ENCODE measurements around the gene CNOT1.
"Not testable (repeated sequence)": the region's sequence is repeated elsewhere in the genome, so short reads cannot be mapped to it uniquely, and the experiment has no call there.

CNOT1 gene

DNA sequence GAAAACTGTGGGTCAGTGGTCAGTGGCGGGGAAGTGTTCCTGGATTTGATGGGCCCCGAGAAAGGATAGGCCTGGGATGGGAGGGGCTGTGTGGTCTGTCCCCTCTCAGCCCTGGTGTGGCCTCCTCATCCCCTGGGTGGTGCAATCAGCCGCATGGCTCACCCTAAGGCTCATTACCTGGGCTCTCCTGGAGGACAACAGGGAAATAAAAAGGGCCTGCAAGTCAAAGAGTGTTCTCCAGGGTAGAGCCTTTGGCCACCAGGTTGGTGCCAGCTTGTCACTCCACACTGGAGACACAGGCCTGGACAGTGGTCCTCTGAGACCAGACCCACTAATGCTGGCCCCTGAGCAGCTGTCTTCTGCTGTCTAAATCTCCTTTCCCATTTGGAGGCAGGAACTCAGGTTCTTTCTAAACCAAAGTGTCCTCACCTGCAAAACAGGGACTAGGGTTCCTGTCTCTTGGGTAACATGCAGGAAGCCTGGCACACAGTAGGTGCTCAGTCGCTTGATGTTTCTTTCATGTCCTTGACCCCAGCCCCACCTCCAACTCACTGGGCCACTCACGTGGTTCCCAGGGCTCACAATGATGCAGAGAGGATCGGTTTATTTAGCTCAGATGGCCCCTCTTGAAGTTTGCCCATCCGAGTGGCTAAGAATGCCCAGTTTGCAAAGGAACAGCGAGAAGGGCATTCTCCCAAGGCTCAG lies 127.3 kb downstream of the CNOT1 start:
- no peak for DNase-seq (ENCODE audit: low spot score)

- peak; percentile 84 for DNase-seq (ENCODE audit: low spot score)
Measured at GRCh38 chr16:58501242-58502131, 128.1 kb downstream of the CNOT1 start.

DNA sequence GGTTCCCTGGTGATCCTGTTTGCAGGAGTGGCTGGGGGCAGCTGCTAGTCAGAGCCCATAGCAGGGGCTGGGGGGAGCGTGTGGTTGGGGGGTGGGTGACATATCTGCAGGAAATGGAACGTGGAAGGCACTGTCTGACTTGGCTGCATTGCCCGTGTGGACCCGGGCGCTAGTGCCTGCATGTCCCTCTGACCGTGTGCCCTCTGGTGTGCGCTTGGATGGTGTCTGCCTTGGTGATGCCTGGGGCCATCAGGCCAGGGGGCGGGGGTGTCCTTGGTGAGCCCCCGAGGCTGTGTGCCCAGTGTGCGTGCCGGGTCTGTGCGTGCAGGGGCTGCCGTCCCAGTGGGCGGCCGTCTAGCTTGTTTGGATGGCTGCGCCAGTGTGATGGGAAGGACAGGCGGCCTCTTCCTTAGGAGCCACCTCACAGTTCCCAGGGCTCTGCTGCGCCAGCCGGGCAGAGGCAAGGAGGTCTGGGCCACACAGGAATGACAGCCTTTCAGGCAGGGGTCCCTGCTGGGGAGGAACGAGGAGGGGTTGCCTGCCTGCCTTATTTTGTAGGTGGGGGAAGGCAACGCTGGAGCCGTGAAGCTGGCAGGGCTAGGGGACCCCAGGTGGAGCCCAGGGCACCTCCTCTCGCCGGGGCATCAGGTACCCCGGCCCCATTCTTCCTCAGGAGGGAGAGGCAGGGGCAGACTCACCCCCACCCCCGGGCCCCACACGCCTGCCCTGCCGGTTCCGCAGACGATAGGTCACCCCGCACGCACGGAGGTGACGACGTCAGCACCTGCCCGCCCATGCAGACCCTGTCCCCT lies 129.0 kb downstream of the CNOT1 start:
- no peak for DNase-seq (ENCODE audit: low spot score)

- peak; percentile 88 for DNase-seq (ENCODE audit: low spot score)
Measured at GRCh38 chr16:58499615-58500351, 129.8 kb downstream of the CNOT1 start, which contains the start of gene NDRG4. Gene NDRG4, plus strand, starts transcription at chr16:58500143. Its CDS starts 106 bp downstream, at chr16:58500249.

- DNase-seq (ENCODE audit: low spot score), result no peak
Measured at GRCh38 chr16:58499092-58499511, 130.5 kb downstream of the CNOT1 start.

GRCh38 chr16:58498341-58499091 lies 131.1 kb downstream of the CNOT1 start:
- DNase-seq (ENCODE audit: low spot score), result no peak

GRCh38 chr16:58497935-58498334 lies 131.7 kb downstream of the CNOT1 start:
- DNase-seq (ENCODE audit: low spot score), result no peak

DNA sequence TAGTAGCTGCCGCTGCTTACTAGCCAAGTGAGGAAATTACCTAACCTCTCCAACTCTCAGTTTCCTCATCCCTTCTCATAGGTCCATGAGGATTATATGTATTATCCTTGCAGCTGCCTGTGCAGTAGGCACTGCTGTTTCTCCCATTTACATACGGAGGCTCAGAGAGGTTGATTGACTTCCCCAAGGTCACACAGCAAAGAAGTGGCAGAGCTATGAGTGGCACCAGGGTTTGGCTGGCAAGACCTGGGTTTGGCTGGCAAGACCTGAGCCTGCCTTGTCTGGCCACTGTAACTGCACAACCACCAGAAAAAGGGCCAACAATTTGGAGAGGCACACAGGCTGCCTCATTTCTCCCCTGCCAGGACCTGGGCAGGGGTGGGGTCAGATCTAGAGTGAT lies 132.2 kb downstream of the CNOT1 start:
- DNase-seq (ENCODE audit: low spot score), result no peak

DNA sequence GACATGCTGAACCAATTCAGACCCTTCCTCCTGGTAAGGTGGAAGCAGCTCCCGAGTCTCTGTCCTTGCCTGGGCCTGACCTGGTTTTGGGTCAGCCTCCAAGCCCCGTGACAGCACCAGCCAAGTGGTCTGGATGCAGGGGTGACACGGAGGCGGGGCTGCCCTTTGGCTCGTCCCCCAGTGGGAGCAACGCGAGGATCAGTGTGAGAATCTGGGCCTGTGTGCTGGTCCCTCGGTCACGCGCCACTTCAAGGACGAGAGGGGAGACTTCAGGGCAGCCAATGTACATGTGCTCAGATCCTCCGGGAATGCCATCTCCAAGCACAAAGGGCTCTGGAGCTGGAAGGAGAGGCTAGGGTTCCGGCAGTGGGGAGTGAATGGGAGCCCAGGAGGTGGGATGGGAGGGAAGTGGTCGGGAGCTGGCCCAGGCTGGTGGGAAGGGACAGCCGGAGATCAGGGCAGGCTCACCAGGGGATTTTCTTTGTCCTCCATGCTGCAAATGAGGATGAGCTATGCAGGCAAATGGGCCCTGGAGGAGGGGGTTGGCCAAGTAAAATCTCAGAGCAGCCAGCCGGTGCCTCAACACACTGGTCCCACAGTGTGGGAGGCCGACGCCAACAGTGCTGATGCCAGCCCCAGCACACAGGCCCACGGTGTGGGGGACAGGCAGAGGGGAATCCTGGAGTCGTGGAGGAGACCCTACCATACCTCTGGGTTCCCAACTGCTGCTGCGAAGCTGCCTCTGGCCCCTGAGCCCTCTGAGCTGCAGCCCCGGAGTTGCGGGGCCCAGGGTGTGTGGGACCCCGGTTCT lies 133.9 kb downstream of the CNOT1 start:
- peak; percentile 59 for DNase-seq (ENCODE audit: low spot score)

DNA sequence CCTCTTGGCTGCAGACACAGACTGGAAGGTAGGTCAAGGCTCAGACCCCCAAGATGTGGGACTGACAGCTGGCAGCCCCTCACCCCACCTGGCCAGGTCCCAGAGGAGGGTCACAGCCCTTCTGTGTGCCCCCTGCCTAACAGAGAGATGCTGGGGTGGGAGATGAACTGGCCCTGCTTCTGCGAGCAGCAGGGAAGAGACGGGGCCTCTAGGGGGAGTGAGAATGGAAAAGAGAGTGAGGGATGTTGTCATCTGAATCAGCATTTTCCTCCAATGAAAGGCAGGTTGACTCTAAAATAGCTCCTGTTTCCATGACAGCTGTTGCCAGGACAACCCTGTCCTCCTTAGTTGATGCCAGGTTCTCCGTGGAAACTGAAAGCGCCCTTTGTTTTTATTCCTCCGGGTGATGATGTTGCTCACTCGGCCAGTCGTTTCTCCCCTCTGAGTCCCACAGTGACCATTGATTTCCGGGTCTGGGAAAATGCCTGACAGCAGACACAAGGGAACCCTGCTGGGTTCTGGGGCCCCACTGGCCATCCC lies 134.6 kb downstream of the CNOT1 start:
- DNase-seq (ENCODE audit: low spot score), result peak; percentile 91

DNA sequence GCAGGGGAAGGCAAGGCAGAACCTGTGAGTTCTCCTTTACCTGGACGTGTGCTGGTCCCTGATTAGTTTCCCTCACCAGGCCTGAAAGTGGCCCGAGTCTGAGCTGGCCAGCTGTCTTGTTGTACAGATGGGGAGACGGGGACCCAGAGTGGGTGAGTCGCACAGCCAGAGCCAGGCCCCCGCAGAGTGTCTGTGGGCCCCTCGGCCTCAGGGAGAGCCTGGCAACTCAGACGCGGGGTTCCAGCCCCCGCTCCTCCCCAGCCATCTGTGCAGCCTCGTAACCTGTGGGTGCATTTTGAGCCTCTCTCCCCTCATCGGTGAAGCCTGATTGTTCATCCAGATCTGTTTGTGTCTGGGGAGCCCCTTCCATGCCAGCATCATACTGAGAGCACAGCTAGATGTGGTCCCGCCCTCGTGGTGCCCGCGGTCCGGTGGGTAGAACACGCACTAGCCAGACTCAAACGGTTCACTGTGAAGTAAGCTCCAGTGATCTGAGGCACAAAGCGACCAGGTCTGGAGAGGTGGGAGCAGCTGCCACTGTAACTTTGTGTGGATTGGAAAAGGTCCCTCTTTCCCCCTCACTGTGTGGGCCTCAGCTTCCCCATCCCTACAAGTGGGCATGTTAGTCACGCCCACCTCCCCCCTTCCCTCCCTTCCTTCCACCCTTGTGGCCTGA lies 135.7 kb downstream of the CNOT1 start:
- DNase-seq (ENCODE audit: low spot score), result peak; percentile 43

GRCh38 chr16:58492735-58493134 lies 136.9 kb downstream of the CNOT1 start:
- DNase-seq (ENCODE audit: low spot score), result peak; percentile 64

DNA sequence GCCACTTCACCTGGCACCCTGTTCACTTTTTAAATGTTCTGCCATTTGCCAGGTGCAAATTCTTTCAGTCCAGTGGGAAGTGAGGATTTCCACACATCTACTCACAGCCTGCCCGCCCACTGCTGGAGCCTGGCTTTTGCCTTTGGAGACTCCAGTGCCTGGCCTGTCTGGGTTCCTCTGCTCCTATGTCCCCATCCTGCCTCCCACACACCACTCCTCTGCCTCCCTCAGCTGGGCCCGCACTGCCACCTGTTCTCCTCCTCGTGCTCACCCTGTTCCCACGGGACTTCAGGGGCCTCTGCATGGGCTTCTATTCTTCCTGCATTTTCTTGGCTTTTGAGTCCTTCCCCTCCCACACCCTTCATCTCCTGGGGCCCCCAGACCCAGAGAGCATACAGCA lies 137.6 kb downstream of the CNOT1 start:
- peak; percentile 37 for DNase-seq (ENCODE audit: low spot score)

DNA sequence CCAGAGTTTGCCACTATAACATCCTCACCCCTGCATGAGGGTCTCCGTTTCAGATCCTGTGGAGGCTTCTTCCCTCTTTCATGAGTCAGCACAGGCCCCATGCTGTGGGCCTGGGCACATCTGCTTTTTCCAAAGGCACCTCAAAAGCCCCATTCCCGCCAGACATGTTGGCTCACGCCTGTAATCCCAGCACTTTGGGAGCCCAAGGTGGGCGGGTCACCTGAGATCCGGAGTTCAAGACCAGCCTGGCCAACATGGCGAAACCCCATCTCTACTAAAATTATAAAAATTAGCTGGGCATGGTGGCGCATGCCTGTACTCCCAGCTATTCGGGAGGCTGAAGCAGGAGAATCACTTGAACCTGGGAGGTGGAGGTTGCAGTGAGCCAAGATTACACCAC lies 139.1 kb downstream of the CNOT1 start:
- not testable (repeated sequence) for DNase-seq (ENCODE audit: low spot score)

- no peak for DNase-seq (ENCODE audit: low spot score)
Measured at GRCh38 chr16:58490065-58490464, 139.6 kb downstream of the CNOT1 start.

DNA sequence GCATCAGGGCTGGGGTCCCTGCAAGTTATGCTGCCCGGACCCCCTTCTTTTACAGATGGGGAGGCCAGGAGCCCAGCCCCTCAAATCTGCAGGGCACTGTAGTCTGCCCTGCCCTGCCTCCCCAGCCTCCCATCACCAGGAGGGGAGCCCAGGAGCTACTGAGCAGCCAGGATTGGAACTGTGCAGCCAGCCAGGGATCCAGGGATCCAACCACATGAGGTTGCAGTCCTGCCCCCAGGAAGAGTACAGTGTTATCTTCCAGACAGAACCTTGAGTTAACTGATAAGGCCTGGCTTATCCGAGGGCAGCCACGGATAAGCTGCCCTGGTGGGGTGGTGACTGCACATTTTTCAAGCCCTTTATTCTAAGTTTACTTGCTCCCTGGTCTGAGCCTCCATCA lies 141.1 kb downstream of the CNOT1 start:
- no peak for DNase-seq (ENCODE audit: low spot score)

GRCh38 chr16:58487566-58488351 lies 141.9 kb downstream of the CNOT1 start:
- peak; percentile 93 for DNase-seq (ENCODE audit: low spot score)

DNA sequence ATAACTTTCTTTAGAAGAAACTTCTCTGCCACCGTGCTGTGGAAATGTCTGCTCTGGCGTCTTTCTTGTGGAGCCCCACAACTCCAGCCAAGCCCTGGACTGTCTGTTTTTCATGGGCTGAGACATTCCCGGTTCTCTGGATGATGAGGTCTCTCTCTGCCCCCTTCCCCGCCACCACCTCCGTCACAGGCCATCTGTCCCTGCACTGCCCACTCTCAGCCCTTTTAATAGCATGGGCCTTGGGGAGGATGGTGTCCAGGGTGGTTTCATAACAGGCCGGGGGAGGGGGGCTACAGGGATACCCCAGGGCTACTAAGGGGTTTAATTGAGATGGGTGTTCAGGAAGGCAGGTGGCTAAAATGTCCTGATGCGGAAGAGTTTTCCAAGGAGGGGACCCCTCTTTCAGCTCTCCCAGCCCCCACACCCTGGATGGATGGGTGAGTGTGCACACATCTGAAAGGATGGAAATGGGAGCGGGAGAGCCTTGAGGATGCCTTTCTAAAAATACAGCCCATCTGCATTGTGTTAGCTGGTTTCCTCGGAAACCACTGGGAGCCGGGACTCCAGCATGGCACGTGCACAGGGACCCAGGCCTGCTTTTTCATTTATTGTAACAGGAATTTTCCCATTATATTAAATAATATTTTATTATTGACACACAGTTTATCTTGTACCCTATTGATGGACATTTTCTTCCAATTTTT lies 144.3 kb downstream of the CNOT1 start:
- DNase-seq (ENCODE audit: low spot score), result no peak

All from ecto neural progenitor cell (in vitro differentiated cells).